PC-9 (cell line): ENCODE measurements around the gene ELF4. TPM values are rescaled to one million over a fixed set of nuclear protein-coding genes. Genes with fewer than 3 reads are reported as not detected.
A peak's percentile ranks its signal among the peaks of the same experiment; 100 is the strongest.

Experiments
- BruUV-seq: library from RNA; stranded (reverse); fragments of 400-500 nt; replicated peaks from 2 replicates; lab custom pipeline; 2021; lab: Mats Ljungman, UMichigan
- CTCF ChIA-PET: fragments of 300-600 bp; sonication (Branson Sonifier 250); formaldehyde crosslinking; loops from one replicate; lab custom pipeline; 2022; ENCODE audit warnings: antibody characterized with exemption; lab: Charles Lee
- POLR2A ChIA-PET: fragments of 300-600 bp; sonication (Branson Sonifier 250); formaldehyde crosslinking; loops from one replicate; lab custom pipeline; 2022; ENCODE audit warnings: antibody characterized with exemption; ENCODE audit not compliant: unreplicated experiment; lab: Charles Lee
- DNase-seq, 2 experiments: peaks; one replicate each; pipeline versions ENCODE4 v3.0.0 to v3.0.0-alpha.2; 2015 to 2022; ENCODE audit warnings: mixed read lengths in 1 of 2
- H2AFZ ChIP-seq: fragments of 200-600 bp; sonication (generic); 2 replicates; pipeline ENCODE4 v1.8.1; 2017; ENCODE audit warnings: antibody characterized with exemption
- H3F3A ChIP-seq: fragments of 200-600 bp; sonication (generic); 2 replicates; pipeline ENCODE4 v1.8.1; 2017; ENCODE audit warnings: antibody characterized with exemption, mild to moderate bottlenecking, low read depth; ENCODE audit not compliant: insufficient read depth
- H3K27ac ChIP-seq: fragments of 200-600 bp; sonication (generic); 2 replicates; pipeline ENCODE4 v1.6.1; 2016; ENCODE audit warnings: mixed run types
- H3K27me3 ChIP-seq: fragments of 200-600 bp; sonication (generic); 2 replicates; pipeline ENCODE4 v1.6.1; 2016; ENCODE audit warnings: low read depth, mixed run types; ENCODE audit not compliant: insufficient read depth
- H3K36me3 ChIP-seq: fragments of 200-600 bp; sonication (generic); 2 replicates; pipeline ENCODE4 v1.6.1; 2016; ENCODE audit warnings: low read depth, mixed run types
- H3K4me1 ChIP-seq: fragments of 200-600 bp; sonication (generic); replicated peaks from 2 replicates; pipeline ENCODE4 v1.6.1; 2016; ENCODE audit warnings: mixed run types; ENCODE audit not compliant: insufficient read depth
- H3K4me2 ChIP-seq: fragments of 200-600 bp; sonication (generic); 2 replicates; pipeline ENCODE4 v1.6.1; 2017; ENCODE audit warnings: mixed run types
- H3K4me3 ChIP-seq: fragments of 200-600 bp; sonication (generic); 2 replicates; pipeline ENCODE4 v1.6.1; 2016; ENCODE audit warnings: mixed run types
- H3K79me2 ChIP-seq: fragments of 200-600 bp; sonication (generic); 2 replicates; pipeline ENCODE4 v1.6.1; 2017; ENCODE audit warnings: low read depth, mixed run types
- H3K9me2 ChIP-seq: fragments of 200-600 bp; sonication (generic); 2 replicates; pipeline ENCODE4 v1.8.1; 2017; ENCODE audit warnings: mild to moderate bottlenecking; ENCODE audit not compliant: insufficient read depth
- H3K9me3 ChIP-seq: fragments of 200-600 bp; sonication (generic); 2 replicates; pipeline ENCODE4 v1.8.1; 2016; ENCODE audit warnings: low read depth; ENCODE audit not compliant: insufficient read depth
- H4K20me1 ChIP-seq: fragments of 200-600 bp; sonication (generic); 2 replicates; pipeline ENCODE4 v1.8.1; 2017; ENCODE audit not compliant: insufficient read depth
- EZH2 ChIP-seq: fragments of 200-600 bp; sonication (generic); IDR thresholded peaks from 2 replicates; pipeline ENCODE4 v1.8.0; 2017; ENCODE audit warnings: antibody characterized with exemption, low read depth
- intact Hi-C: fragments of 100-400 bp; cut with micrococcal nuclease; formaldehyde crosslinking; loops from one replicate; pipeline ENCODE4 v1.10.0; 2022; ENCODE audit not compliant: unreplicated experiment
- total RNA-seq: library from RNA; stranded (reverse); gene quantifications from 2 replicates; pipeline ENCODE4 v1.2.3, GENCODE V29; 2021
- TF ChIP-seq, protein P1 (sequence below): fragments of 200-600 bp; sonication (generic); conservative IDR thresholded peaks from 2 replicates; pipeline ENCODE4 v1.6.1; 2017; ENCODE audit warnings: mixed run types, antibody characterized with exemption, mild to moderate bottlenecking, moderate library complexity

The ELF4 gene
- total RNA-seq, 1 experiment from 2014 or later = 60.3 TPM

DNA sequence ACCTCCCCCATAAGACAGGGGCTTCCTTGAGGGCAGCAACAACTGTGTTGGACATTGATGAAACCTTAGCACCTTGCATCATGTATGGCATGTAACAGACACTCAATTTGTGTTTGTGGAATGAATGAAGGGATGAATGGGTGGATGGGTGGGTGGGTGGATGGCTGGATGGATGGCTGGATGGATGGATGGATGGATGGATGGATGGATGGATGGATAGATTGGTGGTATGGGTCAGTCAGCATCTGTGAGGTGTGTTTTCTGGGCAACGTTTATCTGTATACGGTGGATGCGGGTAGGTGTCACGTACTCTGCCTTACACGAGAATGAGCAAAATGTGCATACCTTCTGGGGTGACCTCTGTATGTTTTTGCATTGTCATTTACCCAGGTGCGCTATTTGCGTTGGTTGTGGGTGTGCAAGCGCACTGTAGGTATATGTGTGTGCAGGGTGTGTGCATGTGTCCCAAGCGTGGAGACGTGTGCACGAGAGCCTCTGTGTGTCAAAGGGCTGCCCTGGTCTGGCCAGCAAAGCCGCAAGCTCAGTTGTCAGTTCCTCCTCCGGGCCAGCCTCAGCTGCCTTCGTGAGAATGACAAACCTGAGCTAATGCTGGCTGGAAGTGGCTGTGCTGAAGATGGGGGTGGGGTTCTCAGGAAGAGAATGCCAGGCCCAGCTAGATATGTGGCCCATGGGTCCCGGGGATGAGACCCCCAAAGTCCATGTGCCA is 26.5 kb downstream of the ELF4 start:
- H3K27me3 ChIP-seq = no peaks in the 10 kb centered on the region
- no peak overlapping the region for H3K27ac ChIP-seq
- H3K4me3 ChIP-seq = no peak overlapping the region
- H3K4me2 ChIP-seq = peak overlapping the region; percentile 16; the same call in 1 of the 2 replicates
- peaks cover 20% of the 10 kb centered on the region for H3F3A ChIP-seq
- no peak for DNase-seq
- no peak overlapping the region for H2AFZ ChIP-seq
- H3K36me3 ChIP-seq = 0 out of 2 replicates have a peak, but pooled peaks cover 7% of the 10 kb centered on the region
- POLR2A ChIA-PET = no interaction called here
- peaks cover 30% of the 10 kb centered on the region for H3K79me2 ChIP-seq
- peaks cover 12% of the 10 kb centered on the region for H4K20me1 ChIP-seq
- no TSS peak for BruUV-seq
- CTCF ChIA-PET = no interaction called here
- peaks cover 4% of the 10 kb centered on the region for H3K4me1 ChIP-seq
- no peak for TF ChIP-seq EZH2
- intact Hi-C loops = no loop called here
- H3K9me3 ChIP-seq = no peaks in the 10 kb centered on the region
- H3K9me2 ChIP-seq = no peaks in the 10 kb centered on the region

DNA sequence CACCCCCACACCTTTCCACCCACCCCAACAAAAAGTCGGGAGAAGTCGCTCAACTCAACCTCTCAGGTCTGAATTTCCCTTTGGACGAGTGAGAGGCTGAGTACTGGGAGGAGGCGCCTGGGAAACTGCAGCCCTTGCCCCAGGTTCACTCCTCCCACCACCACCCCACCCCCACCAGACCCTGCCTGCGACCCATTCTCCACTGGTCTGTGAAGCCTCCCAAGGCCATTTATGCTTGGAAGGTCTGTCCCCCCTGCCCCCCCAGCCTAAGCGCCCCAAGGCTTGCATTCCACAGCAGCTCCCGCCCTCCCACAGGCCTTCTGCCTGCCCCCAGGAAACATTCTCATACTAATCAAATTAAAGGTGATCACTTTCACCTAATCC is 27.2 kb downstream of the ELF4 start:
- Histone ChIP-seq H3K9me2 (no peaks in the 10 kb centered on the region), H3K27ac (no peak overlapping the region), H2AFZ (no peak overlapping the region), H3K79me2 (peaks cover 23% of the 10 kb centered on the region), H3K27me3 (no peaks in the 10 kb centered on the region), H4K20me1 (peaks cover 7% of the 10 kb centered on the region), H3K4me3 (no peak overlapping the region), H3F3A (peaks cover 20% of the 10 kb centered on the region), H3K9me3 (no peaks in the 10 kb centered on the region), H3K4me2 (peak overlapping the region; percentile 16; the same call in 1 of the 2 replicates), H3K36me3 (0 out of 2 replicates have a peak, but pooled peaks cover 7% of the 10 kb centered on the region), H3K4me1 (peaks cover 4% of the 10 kb centered on the region)
- no peak for TF ChIP-seq EZH2
- TF ChIP-seq, protein P1, sequence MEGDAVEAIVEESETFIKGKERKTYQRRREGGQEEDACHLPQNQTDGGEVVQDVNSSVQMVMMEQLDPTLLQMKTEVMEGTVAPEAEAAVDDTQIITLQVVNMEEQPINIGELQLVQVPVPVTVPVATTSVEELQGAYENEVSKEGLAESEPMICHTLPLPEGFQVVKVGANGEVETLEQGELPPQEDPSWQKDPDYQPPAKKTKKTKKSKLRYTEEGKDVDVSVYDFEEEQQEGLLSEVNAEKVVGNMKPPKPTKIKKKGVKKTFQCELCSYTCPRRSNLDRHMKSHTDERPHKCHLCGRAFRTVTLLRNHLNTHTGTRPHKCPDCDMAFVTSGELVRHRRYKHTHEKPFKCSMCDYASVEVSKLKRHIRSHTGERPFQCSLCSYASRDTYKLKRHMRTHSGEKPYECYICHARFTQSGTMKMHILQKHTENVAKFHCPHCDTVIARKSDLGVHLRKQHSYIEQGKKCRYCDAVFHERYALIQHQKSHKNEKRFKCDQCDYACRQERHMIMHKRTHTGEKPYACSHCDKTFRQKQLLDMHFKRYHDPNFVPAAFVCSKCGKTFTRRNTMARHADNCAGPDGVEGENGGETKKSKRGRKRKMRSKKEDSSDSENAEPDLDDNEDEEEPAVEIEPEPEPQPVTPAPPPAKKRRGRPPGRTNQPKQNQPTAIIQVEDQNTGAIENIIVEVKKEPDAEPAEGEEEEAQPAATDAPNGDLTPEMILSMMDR = no peak
- POLR2A ChIA-PET = no interaction called here
- BruUV-seq = no TSS peak
- intact Hi-C loops = no loop called here
- no peak for DNase-seq
- CTCF ChIA-PET = no interaction called here

DNA sequence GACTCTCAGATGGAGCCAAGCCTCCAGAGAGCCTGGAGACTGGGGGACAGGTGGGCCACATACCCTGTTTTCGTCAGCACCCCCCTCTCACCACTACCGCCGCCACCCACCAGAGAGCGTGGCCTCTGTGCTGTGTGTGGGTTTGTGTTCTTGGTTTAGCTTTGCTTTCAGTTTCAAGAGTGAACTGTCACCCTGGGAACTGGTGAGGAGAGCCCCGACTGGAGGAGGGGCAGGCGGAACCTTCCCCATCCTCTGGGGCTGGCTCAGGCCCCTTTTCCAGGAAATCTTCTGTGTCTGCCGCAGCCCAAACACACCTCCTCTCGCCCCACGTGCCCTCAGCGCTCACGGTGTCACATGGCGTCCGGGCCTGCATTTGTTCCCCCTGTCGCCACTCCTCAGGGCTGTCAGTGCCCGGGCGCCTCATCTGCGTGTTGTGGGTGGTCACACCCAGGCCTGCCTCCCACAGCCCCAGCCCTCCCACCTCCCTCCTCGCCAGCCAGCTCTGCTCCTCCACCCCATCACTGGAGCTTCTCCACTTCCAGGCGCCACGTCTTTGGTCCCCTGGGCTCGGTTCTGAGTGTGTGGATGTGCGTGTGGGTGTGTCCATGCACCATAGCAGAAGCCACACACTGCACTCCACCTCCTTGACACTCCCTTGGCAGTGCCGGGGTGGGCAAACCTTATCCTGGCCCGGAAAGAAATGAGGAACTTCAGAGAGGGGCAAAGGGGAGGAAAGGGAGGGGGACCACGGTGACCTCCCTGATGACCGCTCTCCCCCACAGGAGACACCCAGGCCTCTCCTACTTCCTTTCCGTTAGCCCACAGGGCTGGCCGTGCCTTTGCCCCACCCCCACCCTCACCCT is 27.8 kb downstream of the ELF4 start:
- H3K79me2 ChIP-seq = peaks cover 23% of the 10 kb centered on the region
- CTCF ChIA-PET = no interaction called here
- TF ChIP-seq, protein P1 = no peak
- TF ChIP-seq EZH2 = no peak
- no peak overlapping the region for H2AFZ ChIP-seq
- intact Hi-C loops = no loop called here
- H3K4me1 ChIP-seq = peaks cover 4% of the 10 kb centered on the region
- no peaks in the 10 kb centered on the region for H3K27me3 ChIP-seq
- H3K27ac ChIP-seq = no peak overlapping the region
- no peak overlapping the region for H3K4me2 ChIP-seq
- H3K9me3 ChIP-seq = no peaks in the 10 kb centered on the region
- 0 out of 2 replicates have a peak, but pooled peaks cover 7% of the 10 kb centered on the region for H3K36me3 ChIP-seq
- DNase-seq = no peak
- no peak overlapping the region for H3K4me3 ChIP-seq
- peaks cover 20% of the 10 kb centered on the region for H3F3A ChIP-seq
- peaks cover 8% of the 10 kb centered on the region for H4K20me1 ChIP-seq
- no TSS peak for BruUV-seq
- H3K9me2 ChIP-seq = no peaks in the 10 kb centered on the region
- POLR2A ChIA-PET = no interaction called here
